GM21786 (cell line): ENCODE data around the gene SLC38A3.

Source experiments
- ATAC-seq: cut with Tn5 transposase; IDR thresholded peaks from one replicate; pipeline ENCODE4 v1.9.1; 2021; ENCODE audit not compliant: unreplicated experiment

The SLC38A3 gene

GRCh38 chr3:50168791-50169190 is 36.3 kb upstream of the SLC38A3 start:
- no peak for ATAC-seq

DNA sequence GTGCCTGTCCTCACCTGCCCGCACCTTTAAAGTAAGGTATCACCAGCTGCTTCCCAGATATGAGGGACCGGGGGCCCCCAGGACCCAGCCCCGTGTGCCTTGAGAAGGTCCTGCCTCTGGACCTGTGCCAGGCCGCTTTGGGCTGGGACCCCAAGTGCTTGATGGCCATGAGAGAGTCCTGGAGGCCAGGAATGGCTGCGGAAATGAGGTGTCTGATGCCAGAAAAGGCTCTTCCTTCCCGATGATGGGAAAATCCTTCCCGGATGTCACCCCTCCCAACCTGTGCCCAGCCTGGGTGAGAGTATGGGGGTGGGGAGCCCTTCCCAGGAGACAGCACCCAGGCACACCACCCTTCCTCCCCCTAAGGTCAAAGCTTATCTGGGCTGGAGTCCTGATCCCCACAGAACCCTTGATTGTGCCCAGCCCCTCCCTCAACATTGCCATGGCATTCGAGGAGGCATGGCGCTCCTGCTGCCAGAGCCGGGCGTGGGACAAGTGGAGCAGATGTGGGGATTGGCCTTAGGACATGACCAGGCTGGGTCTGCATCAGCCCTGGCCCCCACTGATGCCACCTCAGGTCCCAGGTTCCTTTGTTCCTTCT is 35.7 kb upstream of the SLC38A3 start:
- no peak for ATAC-seq

DNA sequence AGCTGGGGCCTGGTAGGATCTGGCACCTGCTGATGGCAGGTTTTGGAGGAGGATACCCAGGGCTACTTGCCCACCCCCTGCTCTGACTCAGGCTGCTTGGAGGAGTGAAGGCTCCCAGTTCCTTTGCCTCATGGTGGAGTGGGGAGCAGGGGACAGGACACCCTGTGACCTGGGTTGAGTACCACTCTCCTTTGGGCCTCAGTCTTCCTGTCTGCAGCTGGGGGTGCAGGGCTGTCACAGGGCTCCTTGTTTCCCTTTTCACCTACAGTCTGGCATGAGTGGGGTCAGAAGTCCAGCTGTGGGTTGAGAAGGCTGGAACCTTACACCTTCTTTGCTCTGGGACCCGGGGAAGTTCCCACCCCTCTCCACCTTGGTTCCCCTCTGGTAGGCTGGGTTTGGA is 35.2 kb upstream of the SLC38A3 start:
- ATAC-seq: no peak

GRCh38 chr3:50170689-50171088 is 34.4 kb upstream of the SLC38A3 start:
- no peak for ATAC-seq

DNA sequence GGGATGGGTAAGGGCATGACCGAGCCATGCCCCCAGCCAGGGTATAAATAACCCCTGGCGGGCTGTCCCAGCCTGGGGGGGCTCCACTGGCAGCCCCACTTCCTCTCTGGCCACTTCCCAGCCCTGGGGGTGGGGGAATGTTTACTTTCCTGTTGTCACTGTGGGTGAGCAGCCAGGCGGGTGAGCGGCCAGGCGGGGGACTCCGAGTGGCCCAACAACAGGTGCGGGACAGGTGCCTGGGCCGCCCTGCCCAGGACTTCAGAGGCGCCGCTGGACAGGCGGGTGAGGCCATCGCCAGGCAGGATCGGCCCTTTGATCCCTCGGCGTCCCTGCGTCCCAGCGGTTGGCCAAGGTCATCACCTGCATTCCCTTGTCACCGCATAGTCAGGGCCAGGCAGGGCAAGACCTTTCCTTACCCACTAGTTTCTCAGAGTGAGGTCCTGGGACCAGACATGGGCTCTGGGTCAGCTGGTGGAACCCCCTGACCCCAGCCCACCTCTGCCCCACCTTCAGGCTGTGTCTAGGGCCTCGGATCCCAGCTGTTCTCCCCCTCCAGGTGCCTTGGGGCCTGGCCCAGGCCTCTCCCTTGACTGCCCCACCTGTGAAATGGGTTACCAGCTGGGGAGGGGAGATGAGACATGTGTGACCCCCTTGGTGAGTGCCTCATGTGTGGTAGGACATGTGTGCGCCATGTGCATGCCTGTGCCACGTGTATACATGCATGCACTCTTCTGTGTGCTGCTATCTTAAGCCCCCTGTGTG is 33.4 kb upstream of the SLC38A3 start:
- no peak for ATAC-seq

DNA sequence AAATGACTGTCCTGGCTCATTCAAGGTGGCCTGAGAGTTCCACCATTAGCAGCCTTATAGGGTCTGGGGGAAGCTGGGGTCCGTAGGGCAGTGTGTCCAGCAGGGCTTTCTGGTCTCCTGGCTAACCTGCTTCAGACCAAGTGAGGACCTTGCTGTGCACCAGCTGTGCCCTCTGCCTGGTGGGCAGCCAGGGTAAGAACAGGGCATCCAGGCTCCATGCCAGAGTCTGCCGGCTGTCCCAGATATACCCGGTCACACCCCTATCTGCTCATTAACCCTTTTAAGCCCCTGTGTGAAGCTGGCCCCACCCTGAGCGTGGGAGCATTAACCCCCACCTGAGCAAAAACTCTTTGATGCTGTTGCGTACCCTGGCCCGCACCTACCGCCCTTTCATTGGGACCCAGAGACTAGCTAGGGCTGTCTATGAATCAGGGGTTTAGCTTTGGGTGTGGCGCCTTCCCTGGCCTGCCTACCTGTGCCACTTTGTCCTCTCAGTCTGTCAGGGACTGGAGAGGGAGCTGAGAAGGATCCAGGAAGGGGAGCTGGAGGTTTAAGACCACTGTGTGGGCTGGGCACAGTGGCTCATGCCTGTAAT is 32.3 kb upstream of the SLC38A3 start:
- ATAC-seq: no peak

GRCh38 chr3:50173685-50174516 is 31.2 kb upstream of the SLC38A3 start:
- no peak for ATAC-seq

DNA sequence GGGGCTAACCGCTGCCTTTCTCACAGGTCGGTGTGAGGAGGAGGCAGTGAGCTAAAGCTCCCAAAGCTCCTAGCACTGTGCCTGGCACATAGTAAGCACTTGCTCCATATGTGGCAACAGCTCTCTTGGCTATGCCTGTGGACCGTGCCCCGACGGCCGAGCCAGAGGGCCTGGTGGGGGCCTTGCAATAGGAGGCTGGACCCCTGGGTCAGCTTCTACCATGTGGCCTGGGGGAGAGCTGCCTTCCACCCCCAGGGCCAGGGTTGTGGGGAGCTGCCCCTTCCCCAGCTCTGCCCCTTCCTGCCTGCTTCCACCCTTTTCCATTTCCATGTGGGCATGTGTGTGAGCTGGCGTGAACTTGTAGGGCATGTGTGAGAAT is 30.6 kb upstream of the SLC38A3 start:
- no peak for ATAC-seq

GRCh38 chr3:50174947-50175524 is 30.0 kb upstream of the SLC38A3 start:
- ATAC-seq: no peak

GRCh38 chr3:50177346-50177745 is 27.7 kb upstream of the SLC38A3 start:
- no peak for ATAC-seq

GRCh38 chr3:50179710-50180109 is 25.4 kb upstream of the SLC38A3 start:
- ATAC-seq: no peak

DNA sequence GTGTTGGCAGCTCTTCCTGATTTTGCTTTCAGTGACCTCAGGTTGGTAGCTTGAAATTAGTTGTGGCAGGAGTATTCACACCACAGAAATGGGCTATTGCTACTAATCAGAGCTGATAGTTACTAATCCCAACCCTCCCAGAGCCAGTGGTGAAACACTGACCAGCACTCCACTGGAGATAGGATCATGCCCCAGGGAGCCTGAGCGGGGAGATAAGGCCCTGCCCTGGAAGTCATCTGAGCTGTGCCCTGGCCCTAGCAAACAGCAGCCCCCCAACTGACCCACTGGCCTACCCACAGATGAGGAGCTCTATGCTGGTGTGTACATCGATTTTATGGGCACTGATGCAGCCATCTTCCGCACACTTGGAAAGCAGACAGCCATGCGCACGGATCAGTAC is 23.1 kb upstream of the SLC38A3 start:
- ATAC-seq: no peak

DNA sequence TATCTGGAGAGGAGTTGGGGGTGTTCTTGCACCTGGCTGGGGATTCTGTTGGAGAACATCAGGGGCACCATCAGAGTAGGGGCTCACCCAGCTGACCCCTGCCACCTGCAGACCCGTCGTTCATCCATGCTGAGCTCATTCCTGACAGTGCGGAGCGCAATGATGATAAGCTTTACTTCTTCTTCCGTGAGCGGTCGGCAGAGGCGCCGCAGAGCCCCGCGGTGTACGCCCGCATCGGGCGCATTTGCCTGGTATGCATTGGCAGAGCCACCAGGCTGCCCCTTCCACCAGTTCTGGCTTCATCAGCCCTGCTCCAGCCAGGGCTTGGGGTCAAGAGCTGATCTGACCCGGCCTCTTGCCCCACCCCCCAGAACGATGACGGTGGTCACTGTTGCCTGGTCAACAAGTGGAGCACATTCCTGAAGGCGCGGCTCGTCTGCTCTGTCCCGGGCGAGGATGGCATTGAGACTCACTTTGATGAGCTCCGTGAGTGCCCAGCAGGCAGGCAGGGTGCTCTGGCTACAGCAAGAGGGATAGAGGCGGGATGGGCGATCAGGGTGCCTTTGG is 22.5 kb upstream of the SLC38A3 start:
- no peak for ATAC-seq

GRCh38 chr3:50183755-50184154 is 21.3 kb upstream of the SLC38A3 start:
- ATAC-seq: no peak

DNA sequence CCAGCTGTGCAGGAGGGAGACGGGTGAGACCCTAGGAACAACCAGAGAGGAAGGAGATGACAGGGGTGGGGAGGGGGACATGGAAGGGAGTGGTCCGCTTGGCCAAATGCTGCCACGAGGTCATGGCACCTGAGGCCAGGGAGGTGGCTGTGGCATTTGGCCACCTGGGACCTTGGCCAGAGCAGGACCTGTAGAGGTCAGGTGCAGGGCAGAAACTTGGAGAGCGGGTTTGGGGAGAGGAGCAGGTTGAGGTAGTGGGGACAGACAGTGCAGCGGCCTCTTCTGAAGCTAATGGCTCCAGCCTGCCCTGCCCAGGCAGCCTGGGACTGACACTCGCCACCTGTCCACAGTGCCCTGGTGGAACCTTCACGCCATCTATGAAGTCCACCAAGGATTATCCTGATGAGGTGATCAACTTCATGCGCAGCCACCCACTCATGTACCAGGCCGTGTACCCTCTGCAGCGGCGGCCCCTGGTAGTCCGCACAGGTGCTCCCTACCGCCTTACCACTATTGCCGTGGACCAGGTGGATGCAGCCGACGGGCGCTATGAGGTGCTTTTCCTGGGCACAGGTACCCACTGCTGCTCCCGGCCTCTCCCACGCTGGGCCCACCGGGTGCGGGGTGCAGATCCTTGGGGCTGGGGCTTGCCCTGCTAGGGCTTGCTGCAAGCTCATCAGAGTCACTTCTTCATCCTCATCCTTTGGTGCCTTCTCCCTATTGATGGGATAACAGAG is 20.7 kb upstream of the SLC38A3 start:
- no peak for ATAC-seq

DNA sequence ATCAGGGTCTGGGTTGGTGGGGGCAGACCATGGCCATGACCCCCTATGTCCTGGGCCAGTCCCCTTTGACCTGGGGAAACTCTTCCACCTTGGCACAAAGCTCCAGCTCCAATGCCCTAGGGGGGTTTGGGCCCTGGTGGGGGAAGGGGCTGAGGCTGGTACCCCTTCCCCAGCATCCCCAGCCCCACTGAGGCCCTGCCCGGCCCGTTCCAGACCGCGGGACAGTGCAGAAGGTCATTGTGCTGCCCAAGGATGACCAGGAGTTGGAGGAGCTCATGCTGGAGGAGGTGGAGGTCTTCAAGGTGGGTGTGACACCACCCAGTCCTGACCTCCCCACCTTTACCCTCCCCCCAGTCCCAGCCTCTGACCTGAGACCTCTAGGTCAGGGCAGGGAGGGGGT is 19.8 kb upstream of the SLC38A3 start:
- ATAC-seq: no peak

GRCh38 chr3:50186096-50186495 is 19.0 kb upstream of the SLC38A3 start:
- no peak for ATAC-seq

DNA sequence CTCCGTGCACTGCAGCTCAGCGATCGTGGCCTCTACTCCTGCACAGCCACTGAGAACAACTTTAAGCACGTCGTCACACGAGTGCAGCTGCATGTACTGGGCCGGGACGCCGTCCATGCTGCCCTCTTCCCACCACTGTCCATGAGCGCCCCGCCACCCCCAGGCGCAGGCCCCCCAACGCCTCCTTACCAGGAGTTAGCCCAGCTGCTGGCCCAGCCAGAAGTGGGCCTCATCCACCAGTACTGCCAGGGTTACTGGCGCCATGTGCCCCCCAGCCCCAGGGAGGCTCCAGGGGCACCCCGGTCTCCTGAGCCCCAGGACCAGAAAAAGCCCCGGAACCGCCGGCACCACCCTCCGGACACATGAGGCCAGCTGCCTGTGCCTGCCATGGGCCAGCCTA is 17.3 kb upstream of the SLC38A3 start:
- no peak for ATAC-seq

GRCh38 chr3:50189274-50189673 is 15.8 kb upstream of the SLC38A3 start:
- no peak for ATAC-seq

DNA sequence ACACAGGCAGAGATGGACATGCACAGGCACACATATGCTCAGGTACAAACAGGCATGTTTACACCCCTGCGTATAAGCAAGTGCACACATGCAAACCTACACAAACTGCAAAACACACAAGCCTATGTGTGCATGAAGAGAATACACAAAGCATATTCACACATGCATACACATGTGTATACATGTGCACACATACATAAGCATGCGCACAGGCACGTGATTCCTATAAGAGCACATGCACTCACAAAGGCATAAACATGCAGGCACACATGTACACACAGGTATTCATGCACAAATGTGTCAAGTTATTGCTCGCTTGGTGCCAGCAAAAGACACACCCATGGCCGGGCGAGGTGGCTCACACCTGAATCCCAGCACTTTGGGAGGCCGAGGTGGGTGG is 15.1 kb upstream of the SLC38A3 start:
- no peak for ATAC-seq
